Activated effector memory CD4-positive, alpha-beta T cell treated with anti-CD3 and anti-CD28 coated beads, Interleukin-2, amount 50 U/mL, for 16 hours (primary cell): ENCODE measurements around the gene OR6B1.
"Not testable (repeated sequence)": the region's sequence is repeated elsewhere in the genome, so short reads cannot be mapped to it uniquely, and the experiment has no call there.

Source experiments
- DNase-seq: peaks from one replicate; pipeline ENCODE4 v3.0.0-alpha.2; 2020

The OR6B1 gene

DNA sequence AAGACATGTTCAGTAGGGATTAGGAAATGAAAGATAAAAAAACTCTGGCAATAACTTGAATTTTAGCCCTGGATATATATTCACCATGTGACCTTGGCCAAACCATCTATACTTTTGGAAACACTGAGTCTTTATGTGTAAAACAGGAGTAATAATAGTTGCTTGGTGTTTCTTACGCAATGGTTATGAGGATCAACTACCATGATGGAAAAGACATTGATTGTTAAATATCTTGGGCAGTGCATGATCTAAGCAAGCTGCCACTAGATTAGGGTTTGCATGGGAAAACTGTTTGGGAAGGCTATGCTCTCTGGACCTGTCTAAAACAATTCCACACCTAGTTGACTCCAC is 6.5 kb downstream of the OR6B1 start:
- DNase-seq: no peak

DNA sequence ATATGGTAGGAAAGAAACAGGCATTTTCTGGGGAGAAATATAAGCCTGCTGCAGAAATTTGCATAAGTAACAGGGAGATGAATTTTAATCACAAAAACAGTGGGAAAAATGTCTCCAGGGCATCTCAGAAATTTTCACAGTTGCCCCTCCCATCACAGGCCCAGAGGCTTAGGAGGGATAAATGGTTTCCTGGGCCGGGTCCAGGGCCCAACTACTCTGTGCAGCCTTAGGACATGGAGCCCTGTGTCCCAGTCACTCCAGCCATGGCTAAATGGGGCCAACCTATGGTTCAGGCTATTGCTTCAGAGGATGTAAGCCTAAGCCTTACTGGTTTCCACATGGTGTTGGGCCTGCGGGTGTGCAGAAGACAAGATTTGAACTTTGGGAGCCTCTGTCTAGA is 9.2 kb downstream of the OR6B1 start:
- DNase-seq: no peak

DNA sequence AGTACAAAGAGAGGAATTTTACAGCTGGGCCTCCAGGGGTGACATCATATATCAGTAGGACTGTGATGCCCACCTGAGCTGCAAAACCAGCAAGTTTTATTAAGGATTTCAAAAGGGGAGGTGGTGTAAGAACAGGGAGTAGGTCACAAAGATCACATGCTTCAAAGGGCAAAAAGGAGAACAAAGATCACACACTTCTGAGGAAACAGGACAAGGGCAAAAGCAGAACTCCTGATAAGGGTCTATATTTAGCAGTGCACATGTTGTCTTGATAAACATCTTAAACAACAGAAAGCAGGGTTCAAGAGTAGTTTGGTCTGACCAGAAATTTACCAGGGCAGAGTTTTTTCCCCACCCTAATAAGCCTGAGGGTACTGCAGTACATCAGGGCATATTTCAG is 9.9 kb downstream of the OR6B1 start:
- not testable (repeated sequence) for DNase-seq

DNA sequence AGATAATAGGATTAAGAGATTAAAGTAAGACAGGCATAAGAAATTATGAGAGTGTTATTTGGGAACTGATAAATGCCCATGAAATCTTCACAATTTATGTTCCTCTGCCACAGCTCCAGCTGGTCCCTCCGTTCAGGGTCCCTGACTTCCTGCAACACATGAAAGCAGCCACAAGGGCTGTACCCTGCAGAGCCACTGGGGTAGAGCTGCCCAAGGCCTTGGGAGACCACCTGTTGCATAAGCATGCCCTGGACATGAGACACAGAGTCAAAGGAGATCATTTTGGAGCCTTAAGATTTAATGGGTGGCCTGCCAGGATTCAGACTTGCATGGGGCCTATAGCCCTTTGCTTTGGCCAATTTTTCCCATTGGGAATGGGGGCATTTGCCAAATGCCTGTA is 10.7 kb downstream of the OR6B1 start:
- not testable (repeated sequence) for DNase-seq

DNA sequence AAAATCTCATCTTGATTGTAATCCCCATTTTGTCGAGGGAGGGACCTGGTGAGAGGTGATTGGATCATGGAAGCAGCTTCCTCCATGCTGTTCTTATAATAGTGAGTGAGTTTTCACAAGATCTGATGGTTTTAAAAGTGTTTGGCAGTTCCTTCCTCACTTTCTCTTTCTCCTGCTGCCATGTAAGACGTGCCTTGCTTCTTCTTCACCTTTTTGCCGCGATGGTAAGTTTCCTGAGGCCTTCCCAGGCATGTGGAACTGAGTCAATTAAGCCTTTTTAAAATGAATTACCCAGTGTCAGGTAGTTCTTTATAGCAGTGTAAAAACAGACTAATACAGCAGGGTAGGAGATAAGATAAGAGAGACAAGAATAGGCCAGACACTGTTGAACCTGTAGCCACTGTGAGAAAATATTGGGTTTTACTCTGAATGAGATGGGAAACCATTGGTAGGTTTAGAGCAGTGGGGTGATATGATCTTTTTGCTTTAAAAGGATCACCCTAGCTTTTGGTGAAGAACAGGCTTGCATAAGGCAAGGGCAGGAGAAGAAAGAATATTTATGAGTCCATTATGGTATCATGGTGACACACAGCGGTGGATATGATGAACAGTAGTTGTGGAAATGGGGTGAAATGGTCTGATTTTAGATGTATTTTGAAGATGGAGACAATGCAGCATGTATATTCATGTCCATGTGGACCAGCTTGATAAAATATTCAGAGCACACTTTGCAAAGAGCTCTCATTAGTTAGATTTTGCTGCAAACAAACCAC is 11.5 kb downstream of the OR6B1 start:
- DNase-seq: no peak

DNA sequence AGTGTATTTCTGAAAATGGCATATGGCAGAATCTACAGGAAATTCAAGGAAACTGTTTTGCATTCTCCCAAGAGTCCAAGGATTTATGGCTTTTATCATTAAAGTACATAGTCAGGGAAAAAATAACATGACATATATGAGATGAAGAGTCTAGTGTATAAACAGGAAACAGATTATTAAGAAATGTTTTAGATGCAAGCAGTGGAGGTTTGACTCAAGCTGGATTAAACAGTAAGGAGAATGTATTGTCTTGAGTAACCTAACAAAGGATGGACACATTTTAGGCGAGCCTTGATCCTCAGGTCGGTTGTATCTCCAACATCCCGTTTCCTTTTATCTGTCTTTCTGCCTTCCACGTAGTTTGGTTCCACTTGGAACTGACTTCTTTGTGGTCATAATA is 17.9 kb downstream of the OR6B1 start:
- DNase-seq: no peak

- no peak for DNase-seq
Measured at GRCh38 chr7:144019457-144019856, 19.3 kb downstream of the OR6B1 start.

- no peak for DNase-seq
Measured at GRCh38 chr7:144020340-144020739, 20.2 kb downstream of the OR6B1 start.

DNA sequence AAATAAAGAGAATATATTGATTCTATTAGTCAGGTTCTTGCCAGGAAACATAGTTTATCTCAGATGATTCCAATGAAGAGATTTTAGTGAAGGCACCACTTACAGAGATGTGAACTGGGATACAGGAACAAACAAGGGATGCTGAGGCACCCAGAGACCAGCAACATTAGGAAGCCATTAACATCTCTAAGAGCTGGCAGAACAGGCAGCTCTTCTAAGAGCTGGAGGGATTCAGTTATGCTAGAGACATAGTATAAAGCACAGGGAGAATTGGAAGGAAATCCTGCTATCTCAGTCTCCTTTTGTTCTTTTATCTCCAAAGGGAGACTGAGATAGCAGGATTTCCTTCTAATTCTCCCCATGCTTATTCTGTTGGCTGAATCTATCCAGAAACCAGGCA is 22.0 kb downstream of the OR6B1 start:
- DNase-seq: no peak

GRCh38 chr7:144023171-144023827 is 23.2 kb downstream of the OR6B1 start:
- DNase-seq: no peak

- DNase-seq: no peak
Measured at GRCh38 chr7:144024213-144024612, 24.1 kb downstream of the OR6B1 start.

GRCh38 chr7:144026203-144026883 is 26.2 kb downstream of the OR6B1 start:
- DNase-seq: no peak

GRCh38 chr7:144027070-144027469 is 26.9 kb downstream of the OR6B1 start:
- no peak for DNase-seq

GRCh38 chr7:144027974-144028373 is 27.9 kb downstream of the OR6B1 start:
- no peak for DNase-seq

DNA sequence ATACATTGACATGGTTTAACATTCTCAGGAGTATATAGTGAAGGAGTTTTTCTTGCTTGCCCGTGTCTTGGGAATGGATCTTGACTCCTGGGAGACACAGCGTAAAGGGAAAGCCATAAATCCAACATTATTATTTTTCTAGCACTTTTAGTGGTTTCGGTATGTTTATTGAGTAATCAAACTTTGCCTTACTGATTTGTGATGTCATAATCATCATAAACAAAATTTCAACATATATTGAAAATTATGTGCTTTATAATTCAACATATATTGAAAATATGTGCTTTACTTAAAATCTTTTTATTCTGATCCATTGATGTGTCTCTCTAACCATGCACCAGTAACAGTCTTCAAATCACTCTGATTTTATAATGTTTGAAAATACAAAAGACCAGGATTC is 28.4 kb downstream of the OR6B1 start:
- DNase-seq: no peak

- no peak for DNase-seq
Measured at GRCh38 chr7:144032516-144032915, 32.4 kb downstream of the OR6B1 start.

DNA sequence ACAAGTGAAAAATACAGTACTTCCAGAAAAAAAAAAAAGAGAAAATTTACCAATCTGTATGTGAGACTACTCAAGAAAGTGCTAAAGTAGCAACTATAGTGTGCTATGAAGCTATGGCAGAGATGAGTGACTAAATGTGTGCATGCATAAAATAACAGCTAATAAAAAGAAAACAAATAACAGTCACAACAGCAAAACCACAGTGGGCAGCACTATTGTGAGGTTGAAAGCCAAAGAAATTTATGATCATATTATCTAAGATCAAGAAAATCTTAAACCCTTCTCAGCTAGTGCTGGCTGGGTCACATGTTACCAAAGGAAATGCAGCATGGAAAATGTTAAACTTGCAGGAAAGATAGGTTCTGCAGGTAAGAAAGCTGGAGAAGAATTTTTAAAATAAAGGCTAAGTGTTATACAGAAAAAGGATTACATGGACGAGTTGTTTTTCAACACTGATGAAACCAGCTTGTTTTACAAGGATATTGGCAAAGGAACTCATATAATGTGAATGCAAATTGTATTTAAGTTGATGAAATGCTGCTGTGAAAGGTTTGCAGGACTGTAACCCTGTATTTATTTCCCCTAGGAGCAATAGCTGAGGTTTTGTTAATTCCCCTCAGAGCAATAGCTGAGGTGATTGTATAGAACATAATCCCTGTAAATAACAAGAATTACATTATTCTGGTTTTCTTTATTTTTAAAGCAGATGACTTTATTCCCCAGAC is 33.0 kb downstream of the OR6B1 start:
- DNase-seq: no peak

DNA sequence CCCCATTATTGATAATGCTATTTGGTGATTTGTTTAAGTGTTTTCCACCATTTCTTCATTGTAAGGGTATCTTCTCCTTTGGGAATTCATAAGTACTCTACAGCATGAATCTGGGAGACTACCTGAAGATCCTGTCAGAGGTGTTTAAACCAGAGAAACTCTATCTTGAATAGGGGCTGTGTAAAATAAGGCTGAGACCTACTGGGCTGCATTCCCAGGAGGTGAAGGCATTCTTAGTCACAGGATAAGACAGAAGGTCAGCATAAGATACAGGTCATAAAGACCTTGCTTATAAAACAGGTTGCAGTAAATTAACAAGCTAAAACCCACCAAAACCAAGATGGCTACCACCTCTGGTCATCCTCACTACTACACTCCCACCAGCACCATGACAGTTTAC is 35.3 kb downstream of the OR6B1 start:
- no peak for DNase-seq

DNA sequence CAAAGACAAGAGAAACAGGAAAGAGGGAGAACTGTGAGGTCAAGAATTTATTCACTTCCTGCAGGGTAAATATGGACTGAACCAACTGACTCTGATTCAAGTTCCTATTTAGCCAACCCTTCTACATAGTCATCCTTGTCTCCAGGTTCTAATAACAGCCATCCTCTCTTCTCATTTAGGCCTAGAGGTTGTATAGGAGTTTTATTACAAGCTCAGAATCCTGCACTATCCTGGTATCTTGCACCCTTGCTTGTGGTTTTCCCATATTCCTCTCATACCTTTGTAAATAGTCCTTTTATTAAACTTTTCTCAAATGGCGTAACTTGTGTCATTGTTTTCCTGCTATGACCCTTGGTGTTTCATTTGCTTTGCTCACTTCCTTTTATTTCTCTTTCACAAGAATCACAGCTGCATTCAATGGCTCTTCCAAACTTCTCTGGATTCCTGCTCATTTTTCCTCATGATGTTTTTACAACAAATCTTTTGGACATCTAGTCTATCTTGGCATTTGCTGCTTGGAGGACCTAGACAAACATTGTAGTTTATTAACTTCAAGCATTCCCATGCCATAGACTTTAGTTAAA is 36.3 kb downstream of the OR6B1 start:
- no peak for DNase-seq

- DNase-seq: no peak
Measured at GRCh38 chr7:144037414-144038035, 37.4 kb downstream of the OR6B1 start.

DNA sequence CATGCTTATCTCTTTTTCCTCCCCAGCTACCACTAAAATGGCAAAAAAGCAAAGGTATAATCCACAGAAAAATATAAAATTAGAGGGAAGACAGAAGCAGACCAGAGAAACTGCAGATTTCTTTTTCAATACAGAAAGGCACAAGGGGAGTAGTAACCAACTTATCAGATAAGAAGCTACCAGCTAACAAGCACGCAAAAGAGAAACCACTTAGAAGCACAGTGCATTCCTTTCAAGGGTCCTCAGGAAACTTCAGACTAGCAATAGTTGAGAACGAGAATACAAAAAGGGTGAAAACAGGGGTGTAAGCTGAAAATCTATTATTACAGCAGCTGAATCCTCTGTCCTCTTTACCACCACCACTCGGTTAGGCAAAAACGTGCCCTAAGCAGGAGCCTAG is 38.8 kb downstream of the OR6B1 start:
- DNase-seq: no peak

- DNase-seq: no peak
Measured at GRCh38 chr7:144048648-144049047, 48.5 kb downstream of the OR6B1 start, which contains the start of gene OR2A5. Gene OR2A5, plus strand, starts transcription at chr7:144048948. Its CDS starts 1,454 bp downstream, at chr7:144050402.

DNA sequence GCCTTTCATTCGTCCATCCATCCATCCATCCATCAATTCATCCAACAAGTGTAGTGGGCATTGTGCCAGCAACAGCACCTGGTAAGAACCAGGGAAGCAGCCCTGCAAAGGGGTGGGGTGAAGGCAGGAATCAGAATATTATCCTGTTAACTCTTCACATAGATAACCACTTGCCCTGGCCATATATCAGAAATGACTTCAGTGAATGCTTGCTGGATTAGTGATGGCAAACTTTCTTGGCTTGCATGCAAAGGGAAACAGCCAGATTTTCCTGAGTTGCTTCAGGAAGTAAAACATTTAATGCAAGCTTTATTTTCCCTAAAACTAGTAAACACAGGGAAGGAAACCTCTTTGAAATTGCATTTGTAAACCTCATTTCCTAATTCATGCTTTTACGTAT is 49.4 kb downstream of the OR6B1 start:
- DNase-seq: no peak
